ENCODE data around the gene XRCC5.

DNA sequence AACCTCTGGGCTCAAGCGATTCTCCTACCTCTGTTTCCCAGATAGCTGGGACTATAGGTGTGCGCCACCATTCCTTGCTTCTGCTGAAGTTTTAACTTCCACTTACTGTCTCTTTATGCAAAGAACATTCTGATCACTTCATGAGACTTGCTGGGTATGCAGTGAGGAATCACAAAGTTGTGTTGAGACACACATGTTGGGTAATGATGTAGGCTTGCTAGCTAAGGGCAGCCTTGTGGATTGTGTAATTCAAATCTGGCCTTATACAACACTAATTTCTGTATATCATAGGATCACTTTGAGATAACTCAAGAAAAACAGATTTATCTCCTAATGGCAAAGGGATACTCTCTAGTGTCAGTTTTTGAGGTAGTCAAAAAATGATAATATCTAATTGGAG lies 24.2 kb downstream of the XRCC5 start:
- TF ChIP-seq, protein P1, sequence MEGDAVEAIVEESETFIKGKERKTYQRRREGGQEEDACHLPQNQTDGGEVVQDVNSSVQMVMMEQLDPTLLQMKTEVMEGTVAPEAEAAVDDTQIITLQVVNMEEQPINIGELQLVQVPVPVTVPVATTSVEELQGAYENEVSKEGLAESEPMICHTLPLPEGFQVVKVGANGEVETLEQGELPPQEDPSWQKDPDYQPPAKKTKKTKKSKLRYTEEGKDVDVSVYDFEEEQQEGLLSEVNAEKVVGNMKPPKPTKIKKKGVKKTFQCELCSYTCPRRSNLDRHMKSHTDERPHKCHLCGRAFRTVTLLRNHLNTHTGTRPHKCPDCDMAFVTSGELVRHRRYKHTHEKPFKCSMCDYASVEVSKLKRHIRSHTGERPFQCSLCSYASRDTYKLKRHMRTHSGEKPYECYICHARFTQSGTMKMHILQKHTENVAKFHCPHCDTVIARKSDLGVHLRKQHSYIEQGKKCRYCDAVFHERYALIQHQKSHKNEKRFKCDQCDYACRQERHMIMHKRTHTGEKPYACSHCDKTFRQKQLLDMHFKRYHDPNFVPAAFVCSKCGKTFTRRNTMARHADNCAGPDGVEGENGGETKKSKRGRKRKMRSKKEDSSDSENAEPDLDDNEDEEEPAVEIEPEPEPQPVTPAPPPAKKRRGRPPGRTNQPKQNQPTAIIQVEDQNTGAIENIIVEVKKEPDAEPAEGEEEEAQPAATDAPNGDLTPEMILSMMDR (IDR thresholded peaks at IDR 0.05), result no peak
- no peak for TF ChIP-seq POLR2A (IDR thresholded peaks at IDR 0.05)
- TF ChIP-seq POLR2AphosphoS5 (IDR thresholded peaks at IDR 0.05), result no peak
